Activated CD4-positive, CD25-positive, alpha-beta regulatory T cell (primary cell): ENCODE data around the gene ATOSB.
"Not testable (repeated sequence)": the region's sequence is repeated elsewhere in the genome, so short reads cannot be mapped to it uniquely, and the experiment has no call there.

ENCODE experiments used
- DNase-seq, 4 experiments: peaks; one replicate each; lab custom pipeline; 2025; lab: John Stamatoyannopoulos, UW

The ATOSB gene

GRCh38 chr9:35115680-35116538, at the start of gene ATOSB:
TSS of gene ATOSB (minus strand) at chr9:35115862. CDS start at chr9:35108274, 7,588 bp downstream.
- DNase-seq = peak; percentile 80 to 89 (median 85)

- DNase-seq = no peak
Observed at GRCh38 chr9:35164711-35165110, 49.0 kb upstream of the ATOSB start.

- DNase-seq = no peak
Observed at GRCh38 chr9:35163413-35163812, 47.8 kb upstream of the ATOSB start.

GRCh38 chr9:35162605-35163315, 47.1 kb upstream of the ATOSB start:
- no peak for DNase-seq

- peak; percentile 36 to 58 (median 43) for DNase-seq
Observed at GRCh38 chr9:35161713-35162604, 46.3 kb upstream of the ATOSB start, which contains the start of gene UNC13B. TSS of gene UNC13B (plus strand) at chr9:35162009. CDS start at chr9:35162284, 275 bp downstream.

GRCh38 chr9:35158501-35159280, 43.0 kb upstream of the ATOSB start:
- DNase-seq = no peak

GRCh38 chr9:35157836-35158235, 42.2 kb upstream of the ATOSB start:
- DNase-seq = not testable (repeated sequence)

GRCh38 chr9:35156781-35157180, 41.1 kb upstream of the ATOSB start:
- no peak for DNase-seq

GRCh38 chr9:35152926-35153325, 37.3 kb upstream of the ATOSB start:
- no peak for DNase-seq

DNA sequence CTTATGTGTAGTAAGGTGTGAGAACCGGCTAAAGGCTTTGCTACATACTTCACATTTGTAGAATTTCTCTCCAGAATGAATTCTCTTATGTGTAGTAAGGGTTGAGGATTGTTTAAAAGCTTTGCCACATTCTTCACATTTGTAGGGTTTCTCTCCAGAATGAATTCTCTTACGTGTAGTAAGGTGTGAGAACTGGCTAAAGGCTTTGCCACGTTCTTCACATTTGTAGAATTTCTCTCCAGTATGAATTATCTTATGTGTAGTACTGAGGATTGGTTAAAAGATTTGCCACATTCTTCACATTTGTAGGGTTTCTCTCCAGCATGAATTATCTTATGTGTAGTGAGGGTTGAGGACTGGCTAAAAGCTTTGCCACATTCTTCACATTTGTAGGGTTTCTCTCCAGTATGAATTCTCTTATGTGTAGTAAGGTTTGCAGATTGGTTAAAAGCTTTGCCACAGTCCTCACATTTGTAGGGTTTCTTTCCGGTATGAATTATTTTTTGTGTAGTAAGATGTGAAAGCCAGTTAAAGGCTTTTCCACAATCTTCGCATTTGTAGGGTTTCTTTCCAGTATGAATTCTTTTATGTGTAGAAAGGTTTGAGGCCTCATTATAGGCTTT, 32.4 kb upstream of the ATOSB start:
- DNase-seq = not testable (repeated sequence)

DNA sequence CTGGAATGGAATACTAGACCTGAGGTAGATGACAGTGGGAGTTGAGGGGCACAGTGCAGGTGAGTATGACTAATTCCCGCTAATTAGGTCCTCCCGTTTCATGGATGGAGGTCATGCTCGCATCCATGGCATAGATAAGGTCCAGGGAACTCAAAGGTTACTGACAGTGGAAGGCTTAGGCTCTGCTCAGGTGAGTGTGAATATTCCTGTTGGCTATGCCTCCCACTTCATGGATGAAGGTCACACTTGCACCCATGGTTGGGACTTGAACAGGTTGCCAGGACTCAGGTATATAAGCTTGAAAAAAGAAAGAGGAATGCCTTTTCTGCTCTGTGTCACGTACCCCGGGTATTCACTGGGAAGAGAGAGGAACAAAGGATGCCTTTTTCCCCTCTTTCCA, 26.4 kb upstream of the ATOSB start:
- no peak for DNase-seq

- no peak for DNase-seq
Observed at GRCh38 chr9:35140093-35140492, 24.4 kb upstream of the ATOSB start.

DNA sequence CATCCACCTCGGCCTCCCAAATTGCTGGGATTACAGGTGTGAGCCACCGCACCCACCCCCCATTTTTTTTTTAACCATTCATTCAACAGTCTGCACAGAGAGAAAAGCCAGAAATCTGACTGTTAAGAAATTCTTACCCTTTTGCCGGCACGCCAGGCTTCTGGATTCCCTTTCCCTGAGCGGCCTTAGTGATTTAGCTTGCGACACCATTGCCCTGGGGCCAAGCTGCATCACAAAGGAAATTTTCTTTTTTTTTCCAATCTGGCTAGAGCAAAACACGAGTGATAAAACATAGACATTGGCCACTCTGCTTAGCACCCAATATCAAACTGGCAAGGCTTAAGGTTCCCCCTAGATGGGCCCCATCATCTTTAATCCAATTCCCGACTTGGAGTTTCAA, 21.2 kb upstream of the ATOSB start:
- DNase-seq = no peak

DNA sequence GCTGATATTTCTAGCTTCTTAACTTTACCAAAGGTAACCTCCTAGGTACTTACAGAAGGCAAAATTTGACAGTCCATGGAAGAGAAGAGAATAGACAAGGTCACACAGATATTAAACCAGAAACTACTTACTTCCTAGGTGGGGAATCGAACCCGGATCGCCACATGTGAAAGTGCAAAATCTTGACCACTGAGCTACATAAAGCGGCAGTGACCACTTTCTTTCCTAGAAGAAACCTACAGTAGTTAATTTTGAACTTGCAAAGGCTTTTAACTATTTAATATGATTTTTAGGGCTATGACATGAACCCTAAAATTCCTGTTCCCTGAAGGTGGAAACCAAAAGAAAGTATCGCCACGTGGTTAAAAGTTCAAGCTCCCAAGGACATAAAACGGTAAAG, 20.3 kb upstream of the ATOSB start:
- DNase-seq = no peak

- DNase-seq = no peak
Observed at GRCh38 chr9:35134920-35135319, 19.3 kb upstream of the ATOSB start.

DNA sequence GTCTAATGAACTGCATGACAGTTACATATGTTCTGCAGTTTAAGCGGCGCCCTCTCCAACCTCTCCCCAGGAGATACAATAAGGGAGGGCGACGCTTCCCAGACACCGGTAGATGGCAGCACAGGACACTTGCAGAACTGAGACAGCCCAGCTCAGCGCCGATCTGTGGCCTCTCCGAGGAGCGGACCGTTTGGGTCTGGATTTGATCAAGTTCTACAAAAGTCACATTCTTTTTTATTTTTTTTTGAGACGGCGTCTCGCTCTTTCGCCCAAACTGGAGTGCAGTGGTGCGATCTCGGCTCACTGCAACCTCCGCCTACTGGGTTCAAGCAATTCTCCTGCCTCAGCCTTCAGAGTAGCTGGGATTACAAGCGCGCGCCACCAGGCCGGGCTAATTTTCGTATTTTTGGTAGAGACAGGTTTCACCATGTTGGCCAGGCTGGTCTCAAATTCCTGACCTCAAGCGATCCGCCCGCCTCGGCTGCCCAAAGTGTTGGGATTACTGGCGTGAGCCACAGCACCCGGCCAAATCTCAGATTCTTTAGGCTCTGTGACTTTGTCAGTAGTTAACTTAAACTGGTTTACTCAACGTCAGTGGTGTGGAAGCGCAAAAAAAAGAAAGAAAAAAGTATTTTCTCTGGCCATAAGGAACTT, 1.4 kb upstream of the ATOSB start:
- peak; percentile 64 to 80 (median 77) for DNase-seq

DNA sequence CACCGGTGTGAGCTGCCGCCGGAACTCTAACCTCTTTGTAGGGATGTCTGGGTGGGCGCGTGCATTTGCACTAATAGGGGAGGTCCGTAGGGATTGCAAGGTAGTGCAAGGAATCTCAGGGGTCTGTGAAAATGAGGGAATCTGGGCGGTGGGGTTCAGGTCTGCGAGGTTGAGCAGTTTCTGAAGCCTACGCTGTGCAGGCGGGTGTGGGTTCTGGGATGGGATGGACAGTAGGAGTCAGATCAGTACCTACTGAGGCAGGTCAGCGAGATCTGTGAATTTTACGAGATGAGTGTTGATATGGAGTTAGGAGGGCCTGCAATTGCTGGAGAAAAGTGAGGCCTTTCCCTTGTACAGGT, 856 bp upstream of the ATOSB start:
- no peak for DNase-seq

- no peak for DNase-seq
Observed at GRCh38 chr9:35114840-35115628, 628 bp downstream of the ATOSB start.

- DNase-seq = peak in 2 of 4 experiments; percentile 22 to 31
Observed at GRCh38 chr9:35114113-35114839, 1.4 kb downstream of the ATOSB start.
